Stimulated activated effector memory CD8-positive, alpha-beta T cell treated with anti-CD3 and anti-CD28 coated beads, Interleukin-12 subunit alpha, Interleukin-12 subunit beta, amount 100 ng/mL, for 72 hours (primary cell): ENCODE results near the gene PSRC1.

Experiments used
- ATAC-seq: fragments of 150-1000 bp; cut with Tn5 transposase; 2 replicates; pipeline ENCODE4 v1.10.0; 2021
- DNase-seq, 2 donors: peaks; one replicate each; pipeline ENCODE4 v3.0.0; 2021 to 2022; ENCODE audit warnings: low spot score in 2 of 2
- H3K27ac Mint-ChIP-seq: one replicate; pipeline ENCODE4 v1.8.0; 2022; ENCODE audit warnings: mild to moderate bottlenecking, mixed read lengths
- H3K36me3 Mint-ChIP-seq: one replicate; pipeline ENCODE4 v1.8.0; 2022; ENCODE audit warnings: mild to moderate bottlenecking, mixed read lengths
- H3K4me1 Mint-ChIP-seq: one replicate; pipeline ENCODE4 v1.8.0; 2022; ENCODE audit warnings: mixed read lengths
- H3K4me3 Mint-ChIP-seq: one replicate; pipeline ENCODE4 v1.8.0; 2022; ENCODE audit warnings: mild to moderate bottlenecking, mixed read lengths
- H3K9me3 Mint-ChIP-seq: one replicate; pipeline ENCODE4 v1.8.0; 2022; ENCODE audit warnings: mixed read lengths

Gene PSRC1

GRCh38 chr1:109250454-109251276 is 32.3 kb downstream of the PSRC1 start:
- Mint-ChIP-seq H3K4me3 (peak overlapping the region; percentile 40), H3K9me3 (no peaks in the 10 kb centered on the region), H3K4me1 (peaks cover 51% of the 10 kb centered on the region), H3K27ac (no peak overlapping the region), H3K36me3 (no peaks in the 10 kb centered on the region)
- DNase-seq = no peak
- ATAC-seq = no peak

- H3K9me3 Mint-ChIP-seq = no peaks in the 10 kb centered on the region
- ATAC-seq (peak; percentile 37), DNase-seq (no peak)
- H3K27ac Mint-ChIP-seq = no peak overlapping the region
- H3K4me1 Mint-ChIP-seq = peaks cover 43% of the 10 kb centered on the region
- H3K36me3 Mint-ChIP-seq = no peaks in the 10 kb centered on the region
- peak overlapping the region; percentile 58 for H3K4me3 Mint-ChIP-seq
Observed at GRCh38 chr1:109249654-109250401, 33.1 kb downstream of the PSRC1 start.

DNA sequence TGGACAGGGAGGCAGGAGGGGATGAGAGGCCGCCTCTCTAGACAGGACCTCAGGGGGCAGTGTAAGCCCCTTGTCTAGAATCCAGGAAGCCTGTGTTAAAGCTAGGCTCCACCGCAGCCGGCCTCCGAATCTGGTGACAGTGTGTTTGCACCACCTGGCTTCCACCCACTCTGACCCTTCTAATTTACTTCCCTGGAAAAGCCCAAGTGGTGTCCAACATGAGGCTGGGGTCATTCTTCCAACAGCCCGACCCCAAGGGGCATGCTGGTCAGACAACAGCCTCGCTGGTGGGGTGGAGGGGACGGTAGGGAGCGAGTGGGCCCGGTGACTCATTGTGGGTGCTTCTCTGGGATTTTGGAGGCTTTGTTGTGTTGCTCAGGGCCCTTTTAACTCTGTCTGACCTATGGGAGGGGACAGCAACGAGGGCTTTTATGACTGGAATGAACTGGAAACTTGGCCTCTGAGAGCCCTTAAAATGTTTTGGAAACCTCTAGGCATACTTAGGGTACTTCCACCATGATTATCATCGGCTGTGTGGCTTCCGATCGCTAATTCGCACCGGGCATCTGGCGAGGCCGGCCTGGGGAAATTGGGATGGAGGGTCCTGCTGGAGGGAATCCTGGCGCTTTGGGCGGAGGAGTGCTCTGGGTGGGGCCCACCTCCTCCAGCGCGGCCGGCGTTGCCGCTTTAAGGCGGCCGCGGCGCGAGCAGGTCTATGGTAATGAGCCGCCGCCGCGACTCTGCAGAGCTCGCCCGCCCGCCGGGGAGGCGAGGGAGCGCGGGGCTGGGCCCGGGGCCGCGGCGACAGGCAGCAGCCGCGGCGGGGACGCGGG is 33.9 kb downstream of the PSRC1 start, which contains the start of gene CELSR2:
TSS of gene CELSR2 (plus strand) at position 743 of the 833 bp plus-strand sequence. CDS start 541 bp downstream, outside the sequence.
- Mint-ChIP-seq H3K4me3 (peak within 1 kb of the TSS; percentile 58), H3K9me3 (no peaks in the 10 kb centered on the region), H3K27ac (no peak within 1 kb of the TSS), H3K36me3 (no peaks in the 10 kb centered on the region), H3K4me1 (peaks cover 39% of the 10 kb centered on the region)
- ATAC-seq (peak; percentile 90), DNase-seq (peak; percentile 33 to 81)

GRCh38 chr1:109248444-109248796 is 34.5 kb downstream of the PSRC1 start:
- Mint-ChIP-seq H3K4me1 (peaks cover 33% of the 10 kb centered on the region), H3K9me3 (no peaks in the 10 kb centered on the region), H3K27ac (no peak overlapping the region), H3K36me3 (no peaks in the 10 kb centered on the region), H3K4me3 (no peak overlapping the region)
- ATAC-seq (no peak), DNase-seq (no peak)

- Mint-ChIP-seq H3K4me1 (peaks cover 28% of the 10 kb centered on the region), H3K9me3 (no peaks in the 10 kb centered on the region), H3K4me3 (no peak overlapping the region), H3K27ac (no peak overlapping the region), H3K36me3 (no peaks in the 10 kb centered on the region)
- DNase-seq (no peak), ATAC-seq (no peak)
Observed at GRCh38 chr1:109247401-109248365, 35.3 kb downstream of the PSRC1 start.

DNA sequence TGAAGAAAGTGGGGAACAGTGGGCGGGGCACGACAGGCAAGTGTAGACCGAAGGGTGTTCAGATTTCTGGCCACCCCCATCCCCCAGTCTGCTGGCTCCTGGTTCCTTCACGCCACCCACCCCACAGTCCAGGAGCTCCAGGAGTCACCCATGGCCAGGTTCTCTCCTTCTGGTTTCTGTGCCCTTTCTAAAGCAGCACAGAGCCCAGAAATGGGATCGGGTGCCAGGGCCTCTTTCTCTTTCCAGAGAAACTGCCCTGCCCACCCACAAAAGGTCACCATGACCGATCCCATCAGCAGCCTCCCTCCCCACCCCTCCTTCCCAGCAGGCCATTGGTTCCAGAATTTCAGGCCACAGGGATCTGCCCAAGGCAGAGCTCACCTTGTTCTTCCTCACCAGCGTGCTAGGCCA is 36.8 kb downstream of the PSRC1 start:
- no peak for ATAC-seq
- no peak for DNase-seq
- Mint-ChIP-seq H3K9me3 (no peaks in the 10 kb centered on the region), H3K27ac (no peak overlapping the region), H3K4me1 (peaks cover 29% of the 10 kb centered on the region), H3K4me3 (no peak overlapping the region), H3K36me3 (peaks cover 5% of the 10 kb centered on the region)

- ATAC-seq = no peak
- no peak for DNase-seq
- H3K4me3 Mint-ChIP-seq = no peak overlapping the region
- H3K9me3 Mint-ChIP-seq = no peaks in the 10 kb centered on the region
- peaks cover 27% of the 10 kb centered on the region for H3K4me1 Mint-ChIP-seq
- H3K36me3 Mint-ChIP-seq = peaks cover 23% of the 10 kb centered on the region
- H3K27ac Mint-ChIP-seq = no peak overlapping the region
Observed at GRCh38 chr1:109243860-109244552, 38.9 kb downstream of the PSRC1 start.

GRCh38 chr1:109243221-109243620 is 39.7 kb downstream of the PSRC1 start:
- peaks cover 24% of the 10 kb centered on the region for H3K4me1 Mint-ChIP-seq
- no peak for DNase-seq
- ATAC-seq = no peak
- no peaks in the 10 kb centered on the region for H3K9me3 Mint-ChIP-seq
- H3K4me3 Mint-ChIP-seq = no peak overlapping the region
- H3K27ac Mint-ChIP-seq = no peak overlapping the region
- peaks cover 31% of the 10 kb centered on the region for H3K36me3 Mint-ChIP-seq

GRCh38 chr1:109242387-109242786 is 40.6 kb downstream of the PSRC1 start:
- Mint-ChIP-seq H3K4me3 (no peak overlapping the region), H3K4me1 (peaks cover 24% of the 10 kb centered on the region), H3K36me3 (peaks cover 39% of the 10 kb centered on the region), H3K27ac (peak overlapping the region; percentile 46), H3K9me3 (no peaks in the 10 kb centered on the region)
- no peak for DNase-seq
- ATAC-seq = no peak

- no peak overlapping the region for H3K4me3 Mint-ChIP-seq
- peaks cover 44% of the 10 kb centered on the region for H3K36me3 Mint-ChIP-seq
- peaks cover 24% of the 10 kb centered on the region for H3K4me1 Mint-ChIP-seq
- ATAC-seq = no peak
- no peak for DNase-seq
- peak overlapping the region; percentile 46 for H3K27ac Mint-ChIP-seq
- no peaks in the 10 kb centered on the region for H3K9me3 Mint-ChIP-seq
Observed at GRCh38 chr1:109241841-109242345, 41.1 kb downstream of the PSRC1 start.

- no peak overlapping the region for H3K27ac Mint-ChIP-seq
- H3K4me3 Mint-ChIP-seq = no peak overlapping the region
- peaks cover 24% of the 10 kb centered on the region for H3K4me1 Mint-ChIP-seq
- H3K36me3 Mint-ChIP-seq = peaks cover 50% of the 10 kb centered on the region
- DNase-seq = no peak
- H3K9me3 Mint-ChIP-seq = no peaks in the 10 kb centered on the region
- no peak for ATAC-seq
Observed at GRCh38 chr1:109241344-109241743, 41.6 kb downstream of the PSRC1 start.

DNA sequence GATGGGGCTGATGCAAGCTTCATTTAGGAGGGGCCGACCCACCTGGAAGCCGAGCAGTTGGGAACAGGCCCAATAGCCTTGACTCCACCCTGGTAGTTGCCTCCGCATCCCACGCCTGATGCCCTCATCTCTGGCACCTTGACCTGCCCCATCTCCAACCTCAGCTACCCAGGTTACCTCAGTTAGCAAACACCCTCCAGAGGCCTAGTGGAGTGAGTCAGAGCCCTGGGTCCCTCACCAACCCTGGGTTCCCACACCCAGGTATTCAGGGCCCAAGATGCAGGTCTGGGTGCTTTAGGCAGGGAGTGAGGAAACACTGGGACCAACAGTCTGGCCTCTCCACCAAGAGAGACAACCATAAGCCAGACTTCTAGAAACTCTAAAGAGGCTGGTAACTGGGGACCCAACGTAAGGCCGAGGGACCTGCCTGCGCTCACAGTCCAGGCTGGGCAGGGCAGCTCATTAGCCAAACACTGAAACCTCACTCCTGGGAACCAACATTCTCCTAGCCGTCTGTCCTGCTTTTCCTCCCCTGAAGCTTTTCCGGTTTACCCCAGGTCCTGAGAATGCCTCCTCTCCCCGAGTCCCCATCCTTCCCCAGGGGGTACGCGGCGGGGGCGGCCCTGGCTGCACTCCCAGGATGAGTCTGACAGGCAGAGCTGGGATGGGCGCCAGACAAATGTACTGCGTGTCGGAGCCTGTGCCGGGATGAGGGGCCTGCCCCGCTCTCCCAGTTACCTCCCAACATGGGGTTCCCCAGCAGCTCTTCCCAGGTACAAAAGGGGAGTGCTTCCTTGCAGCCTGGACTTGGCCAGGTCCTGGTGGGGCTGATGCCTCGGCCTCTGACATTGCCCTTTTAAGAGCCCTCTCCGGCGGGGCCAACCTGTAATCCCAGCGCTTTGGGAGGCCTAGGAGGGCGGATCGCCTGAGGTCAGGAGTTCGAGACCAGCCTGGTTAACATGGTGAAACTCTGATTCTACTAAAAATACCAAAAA is 42.5 kb downstream of the PSRC1 start:
- Mint-ChIP-seq H3K4me3 (no peak overlapping the region), H3K4me1 (peaks cover 24% of the 10 kb centered on the region), H3K9me3 (no peaks in the 10 kb centered on the region), H3K27ac (peak overlapping the region; percentile 14), H3K36me3 (peaks cover 58% of the 10 kb centered on the region)
- no peak for DNase-seq
- ATAC-seq = peak; percentile 47
